HCT116 (cell line): ENCODE results near the gene BTNL8. TPM values are rescaled to one million over a fixed set of nuclear protein-coding genes. Genes with fewer than 3 reads are reported as not detected.

Experiments
- ATAC-seq: fragments of 200-7000 bp; cut with Tn5 transposase; 2 replicates; pipeline ENCODE4 v1.9.1; 2020; ENCODE audit warnings: mild to moderate bottlenecking, moderate library complexity
- BruUV-seq: library from RNA; stranded (reverse); fragments of 400-500 nt; replicated peaks from 2 replicates; lab custom pipeline; 2021; lab: Mats Ljungman, UMichigan
- CTCF ChIA-PET: fragments of 300-600 bp; sonication (Branson Sonifier 250); formaldehyde crosslinking; loops from one replicate; lab custom pipeline; 2021; ENCODE audit warnings: antibody characterized with exemption; lab: Charles Lee
- POLR2A ChIA-PET: fragments of 300-600, 350-600 bp; sonication (Branson Sonifier 250); formaldehyde crosslinking; loops from one replicate; lab custom pipeline; 2021; ENCODE audit warnings: antibody characterized with exemption; lab: Charles Lee
- RAD21 ChIA-PET, 2 experiments: fragments of 300-600 bp; sonication (Branson Sonifier 250); formaldehyde crosslinking; loops; one replicate each; lab custom pipeline; 2023; ENCODE audit warnings: low total read pairs in 2 of 2; ENCODE audit not compliant: uncharacterized antibody in 2 of 2, unreplicated experiment in 2 of 2, low non-redundant PET in 1 of 2; lab: Charles Lee
- DNase-seq: peaks from one replicate; pipeline ENCODE4 v3.0.0-alpha.2; 2010; ENCODE audit warnings: low read depth, low spot score
- H2AFZ ChIP-seq: fragments of 200-600 bp; shearing (Covaris generic), sonication (generic); 2 replicates; pipeline ENCODE4 v1.6.1; 2017; ENCODE audit warnings: low read depth, mixed run types, mixed read lengths, antibody characterized with exemption, low read length; ENCODE audit not compliant: poor library complexity, severe bottlenecking
- H3K27ac ChIP-seq: 2 replicates; pipeline ENCODE4 v1.5.1; 2012; ENCODE audit warnings: low read depth, low read length
- H3K27me3 ChIP-seq: fragments of 200-600 bp; sonication (generic); 2 replicates; pipeline ENCODE4 v1.6.1; 2016; ENCODE audit warnings: mixed run types, low read length, mixed read lengths; ENCODE audit not compliant: insufficient read depth
- H3K36me3 ChIP-seq, 2 experiments: fragments of 200-500 bp in 1 of 2; fragments of 200-600 bp in 1 of 2; sonication (Bioruptor generic) in 1 of 2; sonication (generic) in 1 of 2; 2 replicates each; pipeline versions ENCODE4 v1.5.1 to v1.6.1; 2014 to 2016; ENCODE audit warnings: low read length in 2 of 2, inconsistent platforms in 1 of 2, mixed read lengths in 1 of 2, mixed run types in 1 of 2; ENCODE audit not compliant: insufficient read depth in 2 of 2, control insufficient read depth in 1 of 2
- H3K4me1 ChIP-seq, 2 experiments: fragments of 200-600 bp in 1 of 2; sonication (generic) in 1 of 2; 2 replicates each; pipeline versions ENCODE4 v1.5.1 to v1.6.1; 2012 to 2017; ENCODE audit warnings: low read length in 2 of 2, inconsistent platforms in 1 of 2, mild to moderate bottlenecking in 1 of 2, mixed read lengths in 1 of 2, mixed run types in 1 of 2, moderate library complexity in 1 of 2; ENCODE audit not compliant: insufficient read depth in 2 of 2, control insufficient read depth in 1 of 2
- H3K4me2 ChIP-seq: fragments of 200-600 bp; sonication (generic); 2 replicates; pipeline ENCODE4 v1.6.1; 2017; ENCODE audit warnings: mixed run types, low read length, mixed read lengths
- H3K4me3 ChIP-seq, 2 experiments: fragments of 200-600 bp in 1 of 2; sonication (generic) in 1 of 2; replicated peaks in 1 of 2; 2 replicates each; pipeline ENCODE4 v1.5.1; 2011 to 2016; ENCODE audit warnings: low read length in 2 of 2, control low read depth in 1 of 2, low read depth in 1 of 2, mild to moderate bottlenecking in 1 of 2, mixed read lengths in 1 of 2, mixed run types in 1 of 2
- H3K79me2 ChIP-seq: fragments of 200-600 bp; sonication (generic); 2 replicates; pipeline ENCODE4 v1.6.1; 2017; ENCODE audit warnings: mild to moderate bottlenecking, mixed run types, low read length, moderate library complexity, mixed read lengths; ENCODE audit not compliant: insufficient read depth
- H3K9ac ChIP-seq: fragments of 200-600 bp; sonication (generic); 2 replicates; pipeline ENCODE4 v1.6.1; 2016; ENCODE audit warnings: low read length, mixed read lengths
- H3K9me2 ChIP-seq: fragments of 200-600 bp; sonication (generic), shearing (Covaris generic); 2 replicates; pipeline ENCODE4 v1.6.1; 2017; ENCODE audit warnings: mixed run types, mild to moderate bottlenecking, moderate library complexity; ENCODE audit not compliant: insufficient read depth
- H3K9me3 ChIP-seq, 2 experiments: fragments of 200-500 bp in 1 of 2; fragments of 200-600 bp in 1 of 2; sonication (Bioruptor generic) in 1 of 2; sonication (generic) in 1 of 2; 2 replicates each; pipeline ENCODE4 v1.6.1; 2014 to 2017; ENCODE audit warnings: low read length in 2 of 2, mixed read lengths in 2 of 2, inconsistent platforms in 1 of 2, low read depth in 1 of 2, mild to moderate bottlenecking in 1 of 2, mixed run types in 1 of 2, moderate library complexity in 1 of 2; ENCODE audit not compliant: control insufficient read depth in 1 of 2, insufficient read depth in 1 of 2
- H4K20me1 ChIP-seq: fragments of 200-600 bp; sonication (generic), shearing (Covaris generic); 2 replicates; pipeline ENCODE4 v1.6.1; 2017; ENCODE audit warnings: mixed run types, mild to moderate bottlenecking, moderate library complexity; ENCODE audit not compliant: insufficient read depth
- ATF3 ChIP-seq: IDR thresholded peaks from 2 replicates; pipeline ENCODE4 v1.6.1; 2012
- EGR1 ChIP-seq: IDR thresholded peaks from 2 replicates; pipeline ENCODE4 v1.6.1; 2012; ENCODE audit warnings: low read depth
- ELF1 ChIP-seq: IDR thresholded peaks from 2 replicates; pipeline ENCODE4 v1.6.1; 2012; ENCODE audit warnings: low read depth, borderline replicate concordance
- JUND ChIP-seq: IDR thresholded peaks from 2 replicates; pipeline ENCODE4 v1.6.1; 2012
- POLR2AphosphoS5 ChIP-seq: IDR thresholded peaks from 2 replicates; pipeline ENCODE4 v1.6.1; 2011; ENCODE audit warnings: mild to moderate bottlenecking, low read depth, low read length, moderate library complexity
- REST ChIP-seq: IDR thresholded peaks from 2 replicates; pipeline ENCODE4 v1.6.1; 2012; ENCODE audit warnings: low read depth
- SIN3A ChIP-seq: IDR thresholded peaks from 2 replicates; pipeline ENCODE4 v1.6.1; 2012; ENCODE audit warnings: low read depth
- SP1 ChIP-seq: IDR thresholded peaks from 2 replicates; pipeline ENCODE4 v1.6.1; 2012; ENCODE audit warnings: low read depth
- SRF ChIP-seq: IDR thresholded peaks from 2 replicates; pipeline ENCODE4 v1.6.1; 2012; ENCODE audit warnings: low read depth
- ZBTB33 ChIP-seq: IDR thresholded peaks from 2 replicates; pipeline ENCODE4 v1.6.1; 2011; ENCODE audit warnings: mild to moderate bottlenecking, low read length, moderate library complexity; ENCODE audit not compliant: insufficient replicate concordance; ENCODE audit errors: extremely low read depth
- ZFX ChIP-seq: fragments of 450-650 bp; IDR thresholded peaks from 2 replicates; pipeline ENCODE4 v1.6.1; 2017
- intact Hi-C: fragments of 100-400 bp; cut with micrococcal nuclease; formaldehyde crosslinking; loops from 2 replicates; pipeline ENCODE4 v1.10.0; 2022
- total RNA-seq: library from RNA; stranded (reverse); gene quantifications from one replicate; pipeline ENCODE4 v1.2.1, GENCODE V29; 2021; ENCODE audit not compliant: unreplicated experiment
- TF ChIP-seq, protein P1 (sequence below): IDR thresholded peaks from 2 replicates; pipeline ENCODE4 v1.6.1; 2012

BTNL8 gene
- total RNA-seq, 1 experiment from 2014 or later = not detected

GRCh38 chr5:180960209-180960608 is 61.2 kb downstream of the BTNL8 start:
- ATAC-seq = no peak
- no peak overlapping the region for H3K27ac ChIP-seq
- CTCF ChIA-PET = no interaction called here
- H3K4me2 ChIP-seq = no peak overlapping the region
- no peak for TF ChIP-seq POLR2AphosphoS5
- DNase-seq = no peak
- RAD21 ChIA-PET = no interaction called here
- POLR2A ChIA-PET = no interaction called here
- no peak overlapping the region for H3K4me3 ChIP-seq
- H2AFZ ChIP-seq = no peak overlapping the region
- H3K9me3 ChIP-seq = no peaks in the 10 kb centered on the region
- H4K20me1 ChIP-seq = no peaks in the 10 kb centered on the region
- no peaks in the 10 kb centered on the region for H3K4me1 ChIP-seq
- H3K9me2 ChIP-seq = 0 out of 2 replicates have a peak, but pooled peaks cover 2% of the 10 kb centered on the region
- BruUV-seq = no TSS peak
- H3K36me3 ChIP-seq = no peaks in the 10 kb centered on the region
- H3K79me2 ChIP-seq = no peaks in the 10 kb centered on the region
- intact Hi-C loops = no loop called here
- no peak overlapping the region for H3K9ac ChIP-seq
- H3K27me3 ChIP-seq = no peaks in the 10 kb centered on the region

DNA sequence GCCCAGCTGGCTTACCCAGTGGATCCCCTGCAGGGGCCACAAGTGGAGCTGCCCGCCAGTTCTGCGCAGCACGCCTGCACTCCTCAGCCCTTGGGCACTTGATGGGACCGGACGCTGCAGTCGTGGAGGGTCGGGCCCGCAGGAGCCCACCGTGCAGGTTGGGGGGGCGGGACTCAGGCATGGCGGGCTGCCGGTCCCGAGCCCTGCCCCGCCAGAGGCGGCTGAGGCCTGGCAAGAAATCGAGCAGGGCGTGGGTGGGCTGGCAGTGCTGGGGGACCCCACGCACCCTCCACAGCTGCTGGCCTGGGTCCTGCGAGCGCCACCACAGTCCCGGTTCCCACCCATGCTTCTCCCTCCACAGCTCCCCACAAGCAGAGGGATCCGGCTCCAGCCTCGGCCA is 70.4 kb downstream of the BTNL8 start:
- H3K9me3 ChIP-seq = no peaks in the 10 kb centered on the region
- ATAC-seq (no peak), DNase-seq (no peak)
- ChIA-PET POLR2A (no interaction called here), RAD21 (no interaction called here), CTCF (no interaction called here)
- H4K20me1 ChIP-seq = no peaks in the 10 kb centered on the region
- H2AFZ ChIP-seq = no peak overlapping the region
- H3K36me3 ChIP-seq = no peaks in the 10 kb centered on the region
- no peak overlapping the region for H3K9ac ChIP-seq
- intact Hi-C loops = no loop called here
- TF ChIP-seq SIN3A = no peak
- TF ChIP-seq JUND = no peak
- TF ChIP-seq ZFX = no peak
- no peak for TF ChIP-seq REST
- TF ChIP-seq, protein P1, sequence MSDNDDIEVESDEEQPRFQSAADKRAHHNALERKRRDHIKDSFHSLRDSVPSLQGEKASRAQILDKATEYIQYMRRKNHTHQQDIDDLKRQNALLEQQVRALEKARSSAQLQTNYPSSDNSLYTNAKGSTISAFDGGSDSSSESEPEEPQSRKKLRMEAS = no peak
- no peak for TF ChIP-seq EGR1
- TF ChIP-seq ELF1 = no peak
- TF ChIP-seq SRF = no peak
- no peak for TF ChIP-seq SP1
- no peak for TF ChIP-seq ATF3
- TF ChIP-seq ZBTB33 = no peak
- no peak for TF ChIP-seq POLR2AphosphoS5
- H3K79me2 ChIP-seq = no peaks in the 10 kb centered on the region
- no peak overlapping the region for H3K4me3 ChIP-seq
- H3K27me3 ChIP-seq = no peaks in the 10 kb centered on the region
- H3K4me2 ChIP-seq = no peak overlapping the region
- H3K27ac ChIP-seq = no peak overlapping the region
- H3K4me1 ChIP-seq = no peaks in the 10 kb centered on the region
- no TSS peak for BruUV-seq
- H3K9me2 ChIP-seq = 0 out of 2 replicates have a peak, but pooled peaks cover 2% of the 10 kb centered on the region
